ENCODE data around the gene DCLRE1C. TPM values are rescaled to one million over a fixed set of nuclear protein-coding genes. Genes with fewer than 3 reads are reported as not detected.
A peak's percentile ranks its signal among the peaks of the same experiment; 100 is the strongest.
"Not testable (repeated sequence)": the region's sequence is repeated elsewhere in the genome, so short reads cannot be mapped to it uniquely, and the experiment has no call there.

The DCLRE1C gene
- total and polyA plus RNA-seq, 3 experiments from 2014 or later: 11.3 to 28.4 (median 12.5) TPM

DNA sequence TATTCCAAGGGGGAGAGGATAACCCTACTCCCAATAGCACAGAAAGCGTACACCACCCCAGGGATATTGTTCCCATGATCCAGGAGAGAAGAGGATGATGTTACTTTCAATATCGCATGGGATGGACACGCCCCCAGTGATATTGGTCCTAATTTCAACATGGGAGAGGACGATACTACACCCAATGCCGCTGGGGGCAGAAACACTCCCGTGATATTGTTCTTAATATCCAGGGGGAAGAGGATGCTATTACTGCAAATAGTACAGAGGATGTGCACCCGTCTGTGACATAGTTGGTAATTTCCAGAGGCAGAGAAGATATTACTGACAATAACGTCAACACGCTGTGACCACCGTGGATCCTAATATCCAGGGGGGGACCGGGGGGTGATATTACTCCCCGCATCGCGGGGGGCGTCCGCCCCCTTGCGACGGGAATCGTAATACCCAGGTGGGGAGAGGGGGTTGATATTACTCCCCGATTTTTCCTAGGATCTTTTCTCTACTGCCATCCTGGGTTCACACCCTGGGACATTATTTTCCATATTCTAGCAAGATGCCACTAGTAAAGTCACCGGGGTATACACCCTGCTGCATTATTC, 21.9 kb upstream of the DCLRE1C start:
- Mint-ChIP-seq H3K27me3 (peaks cover 4 to 31% of the 10 kb centered on the region in 2 donors), H3K9me3 (no peaks in the 10 kb centered on the region), H3K36me3 (no peaks in the 10 kb centered on the region), H3K4me3 (no peak overlapping the region), H3K27ac (no peak overlapping the region), H3K4me1 (peaks cover 3 to 4% (median 4%) of the 10 kb centered on the region in 3 donors)
- ChIA-PET POLR2A (no interaction called here), CTCF (no interaction called here)
- H3K27me3 ChIP-seq (ENCODE audit: insufficient read depth, low read length, poor library complexity, severe bottlenecking): no peaks in the 10 kb centered on the region
- H3K4me1 ChIP-seq (ENCODE audit: insufficient read depth, low read length): no peaks in the 10 kb centered on the region
- no peak for DNase-seq
- H3K27ac ChIP-seq (ENCODE audit: low read depth, low read length): no peak overlapping the region
- no peaks in the 10 kb centered on the region for H3K36me3 ChIP-seq (ENCODE audit: insufficient read depth, low read length)
- H3K4me3 ChIP-seq (ENCODE audit: low read length): no peak overlapping the region
- H3K9me3 ChIP-seq (ENCODE audit: low read length): no peaks in the 10 kb centered on the region

- H3K27ac Mint-ChIP-seq, H3K4me3 Mint-ChIP-seq, H3K36me3 Mint-ChIP-seq: not testable (repeated sequence)
These were observed 20.5 kb upstream of the DCLRE1C start for GRCh38 chr10:14974153-14974998.

DNA sequence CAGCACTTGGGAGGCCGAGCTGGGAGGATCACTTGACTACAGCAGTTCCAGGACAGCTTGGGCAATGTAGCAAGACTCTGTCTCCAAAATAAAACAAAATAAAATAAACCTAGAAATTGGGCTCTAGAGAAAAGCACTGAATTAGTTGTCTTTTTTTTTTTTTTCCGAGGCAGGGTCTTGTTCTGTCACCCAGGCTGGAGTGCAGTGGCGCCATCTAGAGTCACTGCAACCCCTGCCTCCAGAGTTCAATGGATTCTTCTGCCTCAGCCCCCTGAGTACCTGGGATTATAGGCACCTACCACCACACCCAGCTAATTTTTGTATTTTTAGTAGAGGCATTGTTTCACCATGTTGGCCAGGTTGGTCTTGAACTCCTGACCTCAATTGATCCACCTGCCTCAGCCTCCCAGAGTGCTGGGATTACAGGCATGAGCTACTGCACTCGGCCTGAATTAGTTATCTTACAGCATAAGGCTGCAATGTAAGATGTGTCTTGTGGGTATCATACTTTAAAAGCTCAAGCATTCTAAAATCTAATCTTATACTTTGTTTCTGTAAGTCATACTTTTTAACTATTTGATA, 18.1 kb upstream of the DCLRE1C start:
- Histone ChIP-seq H3K36me3 (ENCODE audit: insufficient read depth, low read length) (no peaks in the 10 kb centered on the region), H3K27me3 (ENCODE audit: insufficient read depth, low read length, poor library complexity, severe bottlenecking) (no peaks in the 10 kb centered on the region), H3K27ac (ENCODE audit: low read depth, low read length) (no peak overlapping the region), H3K9me3 (ENCODE audit: low read length) (no peaks in the 10 kb centered on the region), H3K4me3 (ENCODE audit: low read length) (no peak overlapping the region), H3K4me1 (ENCODE audit: insufficient read depth, low read length) (no peaks in the 10 kb centered on the region)
- Mint-ChIP-seq H3K4me1 (peaks cover 3 to 11% (median 4%) of the 10 kb centered on the region in 3 donors), H3K27ac (no peak overlapping the region), H3K9me3 (no peaks in the 10 kb centered on the region), H3K4me3 (no peak overlapping the region), H3K36me3 (no peaks in the 10 kb centered on the region), H3K27me3 (peaks cover 7 to 28% of the 10 kb centered on the region in 2 donors)
- POLR2A ChIA-PET: interaction anchor here (0.7 kb wide), 1 partner anchor 1603 kb away, joined by 3 read pairs; no protein-coding TSS in a partner anchor
- peak; percentile 15 to 55 (median 22) for DNase-seq
- CTCF ChIA-PET: interaction anchor here (0.6 to 1.3 kb wide), 9 partner anchors 9 to 780 kb away, joined by 3 to 6 read pairs (median 3); no protein-coding TSS in a partner anchor

More at GRCh38 chr10:14974153-14974998, 20.5 kb upstream of the DCLRE1C start:
- DNase-seq; H3K27ac ChIP-seq (ENCODE audit: low read depth, low read length); H3K36me3 ChIP-seq (ENCODE audit: insufficient read depth, low read length); H3K27me3 ChIP-seq (ENCODE audit: insufficient read depth, low read length, poor library complexity, severe bottlenecking); POLR2A ChIA-PET; H3K9me3 ChIP-seq (ENCODE audit: low read length); H3K4me1 Mint-ChIP-seq; H3K9me3 Mint-ChIP-seq; H3K4me1 ChIP-seq (ENCODE audit: insufficient read depth, low read length); H3K4me3 ChIP-seq (ENCODE audit: low read length): not testable (repeated sequence)
- H3K27me3 Mint-ChIP-seq: peaks cover 7 to 31% of the 10 kb centered on the region in 2 donors
- CTCF ChIA-PET: interaction anchor here (1.3 kb wide), 1 partner anchor 43 kb away, joined by 3 read pairs; no protein-coding TSS in a partner anchor

GRCh38 chr10:14967897-14968296, 14.0 kb upstream of the DCLRE1C start:
- peaks cover 0 to 8% (median 0%) of the 10 kb centered on the region in 3 donors for H3K4me1 Mint-ChIP-seq
- peaks cover 0 to 3% of the 10 kb centered on the region in 2 donors for H3K27me3 Mint-ChIP-seq
- ChIA-PET POLR2A (no interaction called here), CTCF (no interaction called here)
- Histone ChIP-seq H3K4me3 (ENCODE audit: low read length) (no peak overlapping the region), H3K36me3 (ENCODE audit: insufficient read depth, low read length) (no peaks in the 10 kb centered on the region), H3K27me3 (ENCODE audit: insufficient read depth, low read length, poor library complexity, severe bottlenecking) (no peaks in the 10 kb centered on the region), H3K27ac (ENCODE audit: low read depth, low read length) (no peak overlapping the region), H3K4me1 (ENCODE audit: insufficient read depth, low read length) (no peaks in the 10 kb centered on the region), H3K9me3 (ENCODE audit: low read length) (no peaks in the 10 kb centered on the region)
- peak overlapping the region in 1 of 8 donors; percentile 71 for H3K27ac Mint-ChIP-seq
- DNase-seq: no peak
- H3K9me3 Mint-ChIP-seq: no peaks in the 10 kb centered on the region
- H3K4me3 Mint-ChIP-seq: no peak overlapping the region
- H3K36me3 Mint-ChIP-seq: no peaks in the 10 kb centered on the region

- DNase-seq: peak; percentile 86 to 97 (median 93)
- Mint-ChIP-seq H3K27ac (peak within 1 kb of the TSS; percentile 94 to 99 (median 97)), H3K27me3 (no peaks in the 10 kb centered on the region), H3K36me3 (peaks cover 0 to 10% (median 0%) of the 10 kb centered on the region in 3 donors), H3K4me3 (peak within 1 kb of the TSS; percentile 92 to 99 (median 97)), H3K9me3 (peaks cover 0 to 2% (median 0%) of the 10 kb centered on the region in 5 donors), H3K4me1 (peaks cover 24 to 40% (median 27%) of the 10 kb centered on the region in 3 donors)
- Histone ChIP-seq H3K27me3 (ENCODE audit: insufficient read depth, low read length, poor library complexity, severe bottlenecking) (no peaks in the 10 kb centered on the region), H3K27ac (ENCODE audit: low read depth, low read length) (peak within 1 kb of the TSS; percentile 92), H3K4me1 (ENCODE audit: insufficient read depth, low read length) (peaks cover 12% of the 10 kb centered on the region), H3K36me3 (ENCODE audit: insufficient read depth, low read length) (no peaks in the 10 kb centered on the region), H3K9me3 (ENCODE audit: low read length) (no peaks in the 10 kb centered on the region), H3K4me3 (ENCODE audit: low read length) (peak within 1 kb of the TSS; percentile 98)
- POLR2A ChIA-PET: interaction anchor here (0.5 to 1.6 kb wide), 6 partner anchors 30 to 1658 kb away, joined by 3 to 12 read pairs (median 6); partner anchors contain the start of genes CDNF, HSPA14, MSANTD7 and NMT2
- CTCF ChIA-PET: interaction anchor here (0.6 to 1.6 kb wide), 5 partner anchors 29 to 254 kb away, joined by 3 to 7 read pairs (median 3); partner anchors contain the start of genes CDNF, HSPA14, MSANTD7 and SUV39H2
These were observed 5.5 kb upstream of the DCLRE1C start, which contains the start of gene MEIG1 for GRCh38 chr10:14959221-14960057. Gene MEIG1 (plus strand): TSS chr10:14959388. CDS start chr10:14966469, 7,081 bp downstream.

- Histone ChIP-seq H3K4me3 (ENCODE audit: low read length) (peak overlapping the region; percentile 98), H3K4me1 (ENCODE audit: insufficient read depth, low read length) (peaks cover 14% of the 10 kb centered on the region), H3K27me3 (ENCODE audit: insufficient read depth, low read length, poor library complexity, severe bottlenecking) (no peaks in the 10 kb centered on the region), H3K36me3 (ENCODE audit: insufficient read depth, low read length) (no peaks in the 10 kb centered on the region), H3K27ac (ENCODE audit: low read depth, low read length) (peak overlapping the region; percentile 92), H3K9me3 (ENCODE audit: low read length) (no peaks in the 10 kb centered on the region)
- Mint-ChIP-seq H3K4me3 (peak overlapping the region; percentile 92 to 99 (median 97)), H3K27ac (peak overlapping the region; percentile 64 to 99 (median 96)), H3K9me3 (peaks cover 0 to 2% (median 0%) of the 10 kb centered on the region in 5 donors), H3K36me3 (peaks cover 0 to 14% (median 0%) of the 10 kb centered on the region in 3 donors), H3K27me3 (peaks cover 0 to 1% of the 10 kb centered on the region in 2 donors), H3K4me1 (peaks cover 28 to 42% (median 32%) of the 10 kb centered on the region in 3 donors)
- DNase-seq: no peak
- ChIA-PET POLR2A (interaction anchor here (0.5 to 1.6 kb wide), 5 partner anchors 77 to 1657 kb away, joined by 3 to 12 read pairs (median 5); partner anchors contain the start of genes CDNF, HSPA14, MSANTD7 and NMT2), CTCF (interaction anchor here (0.6 to 1.6 kb wide), 4 partner anchors 79 to 254 kb away, joined by 3 to 7 read pairs (median 3); partner anchors contain the start of genes CDNF, HSPA14, MSANTD7 and SUV39H2)
These were observed 5.0 kb upstream of the DCLRE1C start for GRCh38 chr10:14958872-14959220.

- Histone ChIP-seq H3K4me3 (ENCODE audit: low read length) (peak overlapping the region; percentile 96), H3K4me1 (ENCODE audit: insufficient read depth, low read length) (peaks cover 37% of the 10 kb centered on the region), H3K9me3 (ENCODE audit: low read length) (no peaks in the 10 kb centered on the region), H3K36me3 (ENCODE audit: insufficient read depth, low read length) (no peaks in the 10 kb centered on the region), H3K27me3 (ENCODE audit: insufficient read depth, low read length, poor library complexity, severe bottlenecking) (no peaks in the 10 kb centered on the region), H3K27ac (ENCODE audit: low read depth, low read length) (peak overlapping the region; percentile 78)
- H3K9me3 Mint-ChIP-seq: peaks cover 0 to under 1% (median 0%) of the 10 kb centered on the region in 5 donors
- ChIA-PET CTCF (no interaction called here), POLR2A (interaction anchor here (2.3 to 2.7 kb wide), 2 partner anchors 77 to 117 kb away, joined by 9 to 11 read pairs; partner anchors contain the start of genes CDNF, HSPA14, MSANTD7 and SUV39H2)
- H3K27ac Mint-ChIP-seq: peak overlapping the region in 6 of 8 donors; percentile 81 to 99 (median 96)
- H3K4me3 Mint-ChIP-seq: peak overlapping the region; percentile 92 to 97 (median 93)
- H3K27me3 Mint-ChIP-seq: peaks cover 0 to 2% of the 10 kb centered on the region in 2 donors
- H3K4me1 Mint-ChIP-seq: peaks cover 49 to 61% (median 58%) of the 10 kb centered on the region in 3 donors
- DNase-seq: no peak
- peaks cover 0 to 23% (median 0%) of the 10 kb centered on the region in 3 donors for H3K36me3 Mint-ChIP-seq
These were observed 1.0 kb upstream of the DCLRE1C start for GRCh38 chr10:14954934-14955333.

Measured in CD8-positive, alpha-beta memory T cell (primary cell).